Measurements from ENCODE around the gene CD109.

DNA sequence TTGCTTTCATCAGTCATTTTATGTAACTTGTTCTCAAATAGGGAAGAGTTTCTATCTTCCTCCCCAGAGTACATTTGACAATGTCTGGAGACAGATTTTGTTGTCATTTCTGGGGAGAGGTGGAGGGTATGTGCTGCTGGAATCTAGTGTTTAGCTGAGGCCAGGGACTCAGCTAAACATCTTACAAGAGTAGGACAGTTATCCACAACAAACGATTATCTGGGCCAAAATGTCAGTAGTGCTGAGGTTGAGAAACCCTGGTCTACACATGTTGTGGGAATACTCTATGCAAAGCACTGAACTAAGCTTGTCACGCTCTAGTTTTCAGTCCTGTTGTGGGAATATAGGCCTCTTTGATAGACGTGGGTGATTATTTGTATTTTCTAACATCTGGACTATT is 171.4 kb downstream of the CD109 start:
- TF ChIP-seq POLR2AphosphoS5 (IDR thresholded peaks at IDR 0.05; ENCODE audit: low read depth, low read length) (no peak), TAF1 (IDR thresholded peaks at IDR 0.05; ENCODE audit: borderline replicate concordance, insufficient read depth, low read length) (no peak), SIN3A (IDR thresholded peaks at IDR 0.05; ENCODE audit: borderline replicate concordance, insufficient read depth, low read length) (no peak), FOXP2 (optimal IDR thresholded peaks at IDR 0.05; ENCODE audit: borderline replicate concordance, extremely low read depth, extremely low read length, insufficient read depth) (no peak)
- TF ChIP-seq, protein P1, sequence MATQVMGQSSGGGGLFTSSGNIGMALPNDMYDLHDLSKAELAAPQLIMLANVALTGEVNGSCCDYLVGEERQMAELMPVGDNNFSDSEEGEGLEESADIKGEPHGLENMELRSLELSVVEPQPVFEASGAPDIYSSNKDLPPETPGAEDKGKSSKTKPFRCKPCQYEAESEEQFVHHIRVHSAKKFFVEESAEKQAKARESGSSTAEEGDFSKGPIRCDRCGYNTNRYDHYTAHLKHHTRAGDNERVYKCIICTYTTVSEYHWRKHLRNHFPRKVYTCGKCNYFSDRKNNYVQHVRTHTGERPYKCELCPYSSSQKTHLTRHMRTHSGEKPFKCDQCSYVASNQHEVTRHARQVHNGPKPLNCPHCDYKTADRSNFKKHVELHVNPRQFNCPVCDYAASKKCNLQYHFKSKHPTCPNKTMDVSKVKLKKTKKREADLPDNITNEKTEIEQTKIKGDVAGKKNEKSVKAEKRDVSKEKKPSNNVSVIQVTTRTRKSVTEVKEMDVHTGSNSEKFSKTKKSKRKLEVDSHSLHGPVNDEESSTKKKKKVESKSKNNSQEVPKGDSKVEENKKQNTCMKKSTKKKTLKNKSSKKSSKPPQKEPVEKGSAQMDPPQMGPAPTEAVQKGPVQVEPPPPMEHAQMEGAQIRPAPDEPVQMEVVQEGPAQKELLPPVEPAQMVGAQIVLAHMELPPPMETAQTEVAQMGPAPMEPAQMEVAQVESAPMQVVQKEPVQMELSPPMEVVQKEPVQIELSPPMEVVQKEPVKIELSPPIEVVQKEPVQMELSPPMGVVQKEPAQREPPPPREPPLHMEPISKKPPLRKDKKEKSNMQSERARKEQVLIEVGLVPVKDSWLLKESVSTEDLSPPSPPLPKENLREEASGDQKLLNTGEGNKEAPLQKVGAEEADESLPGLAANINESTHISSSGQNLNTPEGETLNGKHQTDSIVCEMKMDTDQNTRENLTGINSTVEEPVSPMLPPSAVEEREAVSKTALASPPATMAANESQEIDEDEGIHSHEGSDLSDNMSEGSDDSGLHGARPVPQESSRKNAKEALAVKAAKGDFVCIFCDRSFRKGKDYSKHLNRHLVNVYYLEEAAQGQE (IDR thresholded peaks at IDR 0.05; ENCODE audit: insufficient read depth in 1 of 2, low read depth in 2 of 2, low read length in 2 of 2), result no peak

All from PFSK-1 (cell line).